Measurements from ENCODE around the gene USP22. TPM values are rescaled to one million over a fixed set of nuclear protein-coding genes. Genes with fewer than 3 reads are reported as not detected.

USP22 gene
- total and polyA plus RNA-seq, 2 of the 4 experiments (the other 2 are of a cell fraction) = 161 to 319 TPM

DNA sequence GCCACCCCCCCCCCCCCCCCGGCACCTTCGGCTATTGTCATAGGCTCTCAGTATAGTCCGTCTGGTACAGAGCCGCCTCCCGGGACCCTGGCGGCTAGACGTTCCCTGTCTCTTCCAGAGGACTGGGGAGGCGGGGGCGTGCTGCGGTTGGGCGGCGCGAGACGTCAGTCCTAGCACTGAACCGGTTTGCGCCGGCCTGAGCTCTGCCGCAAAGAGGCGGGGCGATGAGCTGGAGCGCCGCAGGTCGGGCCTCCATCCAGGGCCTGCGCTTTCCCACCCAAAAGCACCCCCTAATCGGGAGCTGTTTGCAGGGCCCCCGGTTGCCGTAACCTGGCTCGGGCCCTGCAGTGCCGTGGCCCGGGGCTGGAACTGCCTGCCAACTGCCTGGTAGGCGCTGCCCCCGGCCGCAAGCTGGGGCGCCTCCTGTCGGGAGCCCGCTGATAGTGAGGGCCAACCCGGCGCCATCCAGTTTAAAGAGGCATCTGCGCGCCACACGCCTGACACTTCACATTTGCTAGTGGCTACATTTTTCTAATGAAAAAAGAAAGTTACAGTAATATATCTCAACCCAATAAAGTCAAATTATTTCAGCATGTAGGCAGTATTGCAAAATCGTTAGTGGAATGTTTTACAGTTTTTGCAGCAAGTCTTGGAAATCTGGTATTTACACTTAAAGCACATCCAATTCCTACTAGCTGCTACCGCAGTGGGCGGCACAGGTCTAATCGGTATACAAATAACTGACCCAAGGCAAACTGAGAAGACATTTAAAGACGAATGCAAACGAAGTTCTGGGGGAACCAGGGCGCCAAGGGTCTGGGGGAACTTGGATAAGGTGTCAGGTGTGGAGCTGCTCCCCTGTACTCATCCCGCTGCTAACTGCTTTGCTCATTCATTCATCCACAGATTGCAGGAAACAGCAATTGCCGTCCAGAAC, 753 bp upstream of the USP22 start:
- dilution Hi-C loops (cut with HindIII; ENCODE audit: low sequenced_read_pairs, unreplicated experiment) (no loop called here), intact Hi-C loops (cut with micrococcal nuclease) (loop anchor here (1.0 to 5.0 kb wide), 3 partner anchors 121 to 242 kb away; partner anchors contain the start of gene TMEM11), in situ Hi-C loops (cut with MboI; ENCODE audit: low sequenced_read_pairs) (no loop called here)
- peak overlapping the region; percentile 85 for H3K4me2 ChIP-seq (ENCODE audit: low read depth, low read length)
- 0% methylated on average over 3 of the region's 50 CpGs; no CpG with 5 or more reads in 1 of the 2 experiments for WGBS, 2 experiments (ENCODE audit: extremely low coverage in 2 of 2, insufficient read length in 1 of 2)
- ChIA-PET POLR2A (ENCODE audit: unreplicated experiment) (interaction anchor here (0.6 to 0.8 kb wide), 3 partner anchors 10 to 186 kb away, joined by 3 to 5 read pairs (median 3); no protein-coding TSS in a partner anchor), CTCF (interaction anchor here (0.6 to 1.7 kb wide), 7 partner anchors 9 to 84 kb away, joined by 3 to 6 read pairs (median 3); partner anchors contain the start of gene DHRS7B)
- H3K56ac ChIP-seq (ENCODE audit: extremely low read depth, insufficient read depth, low read length) = peak overlapping the region; percentile 70
- peaks cover 39% of the 10 kb centered on the region for H4K20me1 ChIP-seq (ENCODE audit: insufficient read depth, low read length)
- H3K9me3 ChIP-seq (ENCODE audit: control insufficient read depth, insufficient read depth, low read length) = no peaks in the 10 kb centered on the region
- peak overlapping the region; percentile 77 for H2AK9ac ChIP-seq (replicated peaks; ENCODE audit: low read depth, low read length, poor library complexity)
- H3K36me3 ChIP-seq (ENCODE audit: control insufficient read depth, insufficient read depth, low read length) = no peaks in the 10 kb centered on the region
- H3K9ac ChIP-seq (ENCODE audit: low read depth, low read length) = peak overlapping the region; percentile 85
- H2AFZ ChIP-seq (replicated peaks; ENCODE audit: low read length, poor library complexity) = peak overlapping the region; percentile 94
- H3K4ac ChIP-seq (ENCODE audit: low read depth, low read length) = peak overlapping the region; percentile 84
- peak overlapping the region; percentile 78 for H2BK5ac ChIP-seq (ENCODE audit: low read depth, low read length, poor library complexity, severe bottlenecking)
- no peaks in the 10 kb centered on the region for H3K27me3 ChIP-seq (ENCODE audit: control insufficient read depth, insufficient read depth, low read length)
- peak overlapping the region; percentile 19 for H4K5ac ChIP-seq (ENCODE audit: low read depth, low read length)
- H3K4me1 ChIP-seq (ENCODE audit: control insufficient read depth, insufficient read depth, low read length) = peaks cover 9% of the 10 kb centered on the region
- peak overlapping the region; percentile 73 for H3K23ac ChIP-seq (ENCODE audit: low read depth, low read length)
- DNase-seq (peak; percentile 98), ATAC-seq (ENCODE audit: low read depth) (peak; percentile 82)
- H3K27ac ChIP-seq (ENCODE audit: insufficient read depth, low read length) = peak overlapping the region; percentile 93
- peaks cover 7% of the 10 kb centered on the region for H3K9me1 ChIP-seq (ENCODE audit: insufficient read depth, low read length)
- no TSS peak for BruUV-seq (replicated peaks)
- H2BK120ac ChIP-seq (ENCODE audit: low read depth, low read length) = peak overlapping the region; percentile 60
- peaks cover 0 to 12% of the 10 kb centered on the region in 2 experiments; a peak in 2 of 4 replicates for H3K79me1 ChIP-seq (ENCODE audit: low read depth in 1 of 2, low read length in 2 of 2)
- H2BK15ac ChIP-seq (ENCODE audit: low read depth, low read length) = no peak overlapping the region; the same call in 2 of the 3 replicates
- H3K18ac ChIP-seq (ENCODE audit: low read depth, low read length) = peak overlapping the region; percentile 32; the same call in 1 of the 2 replicates
- H3K14ac ChIP-seq (replicated peaks; ENCODE audit: low read depth, low read length) = peak overlapping the region; percentile 70
- peak overlapping the region; percentile 75 for H4K91ac ChIP-seq (ENCODE audit: insufficient read depth, low read depth, low read length)
- no peak overlapping the region for H2BK20ac ChIP-seq (ENCODE audit: low read depth, low read length)
- H4K8ac ChIP-seq (ENCODE audit: low read depth in 2 of 2, low read length in 2 of 2) = peak overlapping the region; percentile 33 to 77
- H3K4me3 ChIP-seq (ENCODE audit: insufficient read depth, low read depth, low read length) = peak overlapping the region; percentile 56
- no peak overlapping the region for H2AK5ac ChIP-seq (ENCODE audit: low read depth, low read length)
- TF ChIP-seq RFX5 (IDR thresholded peaks at IDR 0.05; ENCODE audit: low read depth, low read length) = no peak
- TF ChIP-seq USF2 (IDR thresholded peaks at IDR 0.05; ENCODE audit: low read depth, low read length) = no peak
- TF ChIP-seq FOS (IDR thresholded peaks at IDR 0.05; ENCODE audit: low read depth, low read length) = no peak
- TF ChIP-seq CEBPB (IDR thresholded peaks at IDR 0.05; ENCODE audit: low read depth, low read length) = peak; percentile 50; the same call in 1 of the 2 replicates
- no peak for TF ChIP-seq POLR2A (IDR thresholded peaks at IDR 0.05; ENCODE audit: low read depth, low read length)
- TF ChIP-seq, protein P1, sequence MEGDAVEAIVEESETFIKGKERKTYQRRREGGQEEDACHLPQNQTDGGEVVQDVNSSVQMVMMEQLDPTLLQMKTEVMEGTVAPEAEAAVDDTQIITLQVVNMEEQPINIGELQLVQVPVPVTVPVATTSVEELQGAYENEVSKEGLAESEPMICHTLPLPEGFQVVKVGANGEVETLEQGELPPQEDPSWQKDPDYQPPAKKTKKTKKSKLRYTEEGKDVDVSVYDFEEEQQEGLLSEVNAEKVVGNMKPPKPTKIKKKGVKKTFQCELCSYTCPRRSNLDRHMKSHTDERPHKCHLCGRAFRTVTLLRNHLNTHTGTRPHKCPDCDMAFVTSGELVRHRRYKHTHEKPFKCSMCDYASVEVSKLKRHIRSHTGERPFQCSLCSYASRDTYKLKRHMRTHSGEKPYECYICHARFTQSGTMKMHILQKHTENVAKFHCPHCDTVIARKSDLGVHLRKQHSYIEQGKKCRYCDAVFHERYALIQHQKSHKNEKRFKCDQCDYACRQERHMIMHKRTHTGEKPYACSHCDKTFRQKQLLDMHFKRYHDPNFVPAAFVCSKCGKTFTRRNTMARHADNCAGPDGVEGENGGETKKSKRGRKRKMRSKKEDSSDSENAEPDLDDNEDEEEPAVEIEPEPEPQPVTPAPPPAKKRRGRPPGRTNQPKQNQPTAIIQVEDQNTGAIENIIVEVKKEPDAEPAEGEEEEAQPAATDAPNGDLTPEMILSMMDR (conservative IDR thresholded peaks at IDR 0.05; ENCODE audit: low read depth, low read length) = peak; percentile 70
- TF ChIP-seq CHD1 (IDR thresholded peaks at IDR 0.05; ENCODE audit: low read depth, low read length) = no peak
- TF ChIP-seq MAFK (IDR thresholded peaks at IDR 0.05; ENCODE audit: low read depth, low read length) = no peak
- peak; percentile 50; the same call in 1 of the 2 replicates for TF ChIP-seq MXI1 (IDR thresholded peaks at IDR 0.05; ENCODE audit: borderline replicate concordance, low read depth, low read length)
- TF ChIP-seq RAD21 (IDR thresholded peaks at IDR 0.05; ENCODE audit: low read length) = peak; percentile 44
- TF ChIP-seq MAZ (IDR thresholded peaks at IDR 0.05; ENCODE audit: borderline replicate concordance, low read depth, low read length) = peak; percentile 88
- no peak for TF ChIP-seq BHLHE40 (IDR thresholded peaks at IDR 0.05; ENCODE audit: low read depth, low read length)
- no peak for TF ChIP-seq NFE2L2 (IDR thresholded peaks at IDR 0.05; ENCODE audit: low read depth, low read length)
